NCI-H1930 (cell line): Measurements from ENCODE around the gene NUP205.
"Not testable (repeated sequence)": the region's sequence is repeated elsewhere in the genome, so short reads cannot be mapped to it uniquely, and the experiment has no call there.

Experiments used
- DNase-seq, 2 experiments: peaks; one replicate each; lab custom pipeline; 2025; lab: John Stamatoyannopoulos, UW

The NUP205 gene

GRCh38 chr7:135620447-135620846 lies 62.7 kb downstream of the NUP205 start:
- DNase-seq = no peak

GRCh38 chr7:135620980-135621850 lies 63.5 kb downstream of the NUP205 start:
- peak; percentile 14 to 36 for DNase-seq

GRCh38 chr7:135634191-135634878 lies 76.6 kb downstream of the NUP205 start:
- DNase-seq = no peak

GRCh38 chr7:135639690-135640089 lies 82.0 kb downstream of the NUP205 start:
- DNase-seq = not testable (repeated sequence)

- DNase-seq = no peak
These were observed 86.4 kb downstream of the NUP205 start for GRCh38 chr7:135644154-135644553.

GRCh38 chr7:135644729-135645128 lies 87.0 kb downstream of the NUP205 start:
- DNase-seq = no peak

GRCh38 chr7:135645296-135645904 lies 87.7 kb downstream of the NUP205 start:
- DNase-seq = peak; percentile 19 to 21

- no peak for DNase-seq
These were observed 90.0 kb downstream of the NUP205 start for GRCh38 chr7:135647755-135648154.

GRCh38 chr7:135648235-135648634 lies 90.5 kb downstream of the NUP205 start:
- DNase-seq = no peak

- DNase-seq = no peak
These were observed 93.3 kb downstream of the NUP205 start for GRCh38 chr7:135650831-135651573.

- no peak for DNase-seq
These were observed 95.8 kb downstream of the NUP205 start for GRCh38 chr7:135653340-135654080.

GRCh38 chr7:135658564-135658963 lies 100.8 kb downstream of the NUP205 start:
- no peak for DNase-seq

- DNase-seq = no peak
These were observed 101.6 kb downstream of the NUP205 start for GRCh38 chr7:135659159-135659846.

- DNase-seq = no peak
These were observed 103.8 kb downstream of the NUP205 start for GRCh38 chr7:135661311-135662122.

- no peak for DNase-seq
These were observed 104.3 kb downstream of the NUP205 start for GRCh38 chr7:135662123-135662372.

GRCh38 chr7:135662373-135663114 lies 104.8 kb downstream of the NUP205 start, which contains the start of gene STMP1:
Gene STMP1, plus strand, starts transcription at chr7:135662514.
- peak; percentile 95 for DNase-seq

- DNase-seq = no peak
These were observed 106.4 kb downstream of the NUP205 start for GRCh38 chr7:135664046-135664589.

- DNase-seq = no peak
These were observed 107.3 kb downstream of the NUP205 start for GRCh38 chr7:135665042-135665441.

GRCh38 chr7:135666156-135666555 lies 108.4 kb downstream of the NUP205 start:
- no peak for DNase-seq
